Suppressor macrophage treated with lipopolysaccharide for 4 hours (primary cell): ENCODE data around the gene TSSK2.
"Not testable (repeated sequence)": the region's sequence is repeated elsewhere in the genome, so short reads cannot be mapped to it uniquely, and the experiment has no call there.

Experiments
- DNase-seq: peaks from one replicate; pipeline ENCODE4 v3.0.0-alpha.2; 2020

Gene TSSK2

DNA sequence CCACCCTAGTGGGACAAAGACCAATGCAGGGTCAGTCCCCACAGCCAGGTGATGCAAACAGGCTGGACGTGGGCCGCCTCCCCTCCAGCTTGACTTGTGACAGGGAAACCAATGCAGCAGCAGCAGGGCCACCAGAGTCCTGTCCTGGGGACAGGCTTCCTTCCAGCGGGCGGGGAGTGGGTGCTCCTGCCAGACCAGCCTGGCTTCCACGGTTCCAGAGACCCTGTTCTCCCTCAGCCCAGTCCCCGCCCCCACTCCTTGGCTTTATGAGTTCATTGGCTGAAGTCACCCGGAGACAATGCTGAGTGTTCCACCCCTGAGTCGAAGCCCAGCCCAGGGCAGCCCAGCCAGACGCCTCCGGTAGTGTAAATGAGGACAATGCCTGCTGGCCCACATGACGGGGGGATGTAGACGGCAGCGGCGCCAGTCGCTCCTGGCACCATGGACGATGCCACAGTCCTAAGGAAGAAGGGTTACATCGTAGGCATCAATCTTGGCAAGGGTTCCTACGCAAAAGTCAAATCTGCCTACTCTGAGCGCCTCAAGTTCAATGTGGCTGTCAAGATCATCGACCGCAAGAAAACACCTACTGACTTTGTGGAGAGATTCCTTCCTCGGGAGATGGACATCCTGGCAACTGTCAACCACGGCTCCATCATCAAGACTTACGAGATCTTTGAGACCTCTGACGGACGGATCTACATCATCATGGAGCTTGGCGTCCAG lies at the start of gene TSSK2:
TSSK2 (plus strand) TSS at position 350 of the 726 bp plus-strand sequence; CDS start at position 442, 92 bp downstream.
- DNase-seq: no peak

GRCh38 chr22:19081351-19081750 lies 49.8 kb upstream of the TSSK2 start:
- DNase-seq: no peak

GRCh38 chr22:19082101-19082500 lies 49.0 kb upstream of the TSSK2 start:
- DNase-seq: no peak

DNA sequence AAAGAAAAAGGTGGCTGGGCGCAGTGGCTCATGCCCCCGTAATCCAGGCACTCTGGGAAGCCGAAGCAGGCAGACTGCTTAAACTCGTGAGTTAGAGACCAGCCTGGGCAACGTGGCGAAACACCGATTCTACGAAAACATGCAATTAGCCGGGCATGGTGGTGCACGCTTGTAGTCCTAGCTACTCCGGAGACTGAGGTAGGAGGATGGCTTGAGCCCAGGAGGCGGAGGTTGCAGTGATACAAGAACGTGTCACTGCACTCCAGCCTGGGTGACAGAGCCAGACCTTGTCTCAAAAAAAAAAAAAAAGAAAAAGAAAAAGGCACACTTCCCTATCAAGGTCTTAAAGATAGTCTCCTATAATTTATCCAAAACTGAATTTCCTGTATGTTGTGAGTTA lies 48.3 kb upstream of the TSSK2 start:
- DNase-seq: no peak

DNA sequence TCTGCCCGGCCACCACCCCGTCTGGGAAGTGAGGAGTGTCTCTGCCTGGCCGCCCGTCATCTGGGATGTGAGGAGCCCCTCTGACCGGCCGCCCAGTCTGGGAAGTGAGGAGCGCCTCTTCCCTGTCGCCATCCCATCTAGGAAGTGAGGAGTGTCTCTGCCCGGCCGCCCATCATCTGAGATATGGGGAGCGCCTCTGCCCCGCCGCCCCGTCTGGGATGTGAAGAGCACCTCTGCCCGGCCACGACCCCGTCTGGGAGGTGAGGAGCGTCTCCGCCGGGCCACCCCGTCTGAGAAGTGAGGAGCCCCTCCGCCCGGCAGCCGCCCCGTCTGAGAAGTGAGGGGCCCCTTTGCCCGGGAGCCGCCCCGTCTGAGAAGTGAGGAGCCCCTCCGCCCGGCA lies 47.0 kb upstream of the TSSK2 start:
- DNase-seq: not testable (repeated sequence)

DNA sequence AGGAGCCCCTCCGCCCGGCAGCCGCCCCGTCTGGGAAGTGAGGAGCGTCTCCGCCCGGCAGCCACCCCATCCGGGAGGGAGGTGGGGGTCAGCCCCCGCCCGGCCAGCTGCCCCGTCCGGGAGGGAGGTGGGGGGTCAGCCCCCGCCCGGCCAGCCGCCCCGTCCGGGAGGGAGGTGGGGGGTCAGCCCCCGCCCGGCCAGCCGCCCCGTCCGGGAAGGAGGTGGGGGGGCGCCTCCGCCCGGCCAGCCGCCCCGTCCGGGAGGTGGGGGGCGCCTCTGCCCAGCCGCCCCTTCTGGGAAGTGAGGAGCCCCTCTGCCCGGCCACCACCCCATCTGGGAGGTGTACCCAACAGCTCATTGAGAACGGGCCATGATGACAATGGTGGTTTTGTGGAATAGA lies 46.5 kb upstream of the TSSK2 start:
- not testable (repeated sequence) for DNase-seq

DNA sequence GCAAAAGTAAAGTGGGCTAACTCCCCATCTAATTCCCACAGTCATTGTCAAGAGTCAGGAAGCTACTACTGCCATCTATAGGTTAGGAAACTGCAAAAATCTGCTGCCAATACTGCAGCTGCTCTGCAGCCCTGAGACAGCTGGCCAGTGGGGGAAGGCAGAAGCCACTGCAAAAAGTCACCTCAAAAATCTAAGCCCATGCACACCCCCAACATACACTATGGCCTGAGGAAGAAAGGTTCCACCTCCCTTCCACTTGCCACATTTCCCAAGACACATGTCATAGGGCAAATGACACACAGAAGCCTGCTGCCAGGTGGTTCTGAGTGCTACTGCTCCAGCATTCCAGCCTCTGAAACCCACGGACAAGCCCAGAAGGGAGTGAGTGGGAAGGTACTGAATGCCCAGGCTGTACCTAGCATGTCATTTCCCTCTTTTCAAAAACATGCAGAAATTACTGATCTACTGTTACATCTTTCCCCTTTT lies 45.8 kb upstream of the TSSK2 start:
- peak; percentile 39 for DNase-seq

GRCh38 chr22:19086417-19086816 lies 44.7 kb upstream of the TSSK2 start:
- DNase-seq: peak; percentile 46

DNA sequence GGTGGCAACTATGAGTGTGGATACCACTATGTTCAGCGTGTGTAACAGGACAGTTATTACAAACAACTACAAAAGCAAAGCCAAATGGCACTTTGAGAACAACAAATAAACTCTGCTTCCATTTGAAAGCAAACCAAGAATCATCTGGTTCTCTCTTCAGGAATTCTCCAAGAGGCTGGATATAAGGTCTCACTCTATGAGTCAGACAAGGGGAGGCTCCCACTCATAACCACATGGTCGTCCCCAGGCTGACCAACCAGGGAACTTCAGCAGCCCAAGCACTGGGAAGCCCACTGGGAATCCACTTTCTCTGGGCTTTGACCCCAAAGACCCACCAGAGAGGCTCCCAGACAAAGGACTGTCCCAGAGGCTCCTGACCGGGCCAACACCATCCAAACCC lies 44.2 kb upstream of the TSSK2 start:
- DNase-seq: peak; percentile 51

DNA sequence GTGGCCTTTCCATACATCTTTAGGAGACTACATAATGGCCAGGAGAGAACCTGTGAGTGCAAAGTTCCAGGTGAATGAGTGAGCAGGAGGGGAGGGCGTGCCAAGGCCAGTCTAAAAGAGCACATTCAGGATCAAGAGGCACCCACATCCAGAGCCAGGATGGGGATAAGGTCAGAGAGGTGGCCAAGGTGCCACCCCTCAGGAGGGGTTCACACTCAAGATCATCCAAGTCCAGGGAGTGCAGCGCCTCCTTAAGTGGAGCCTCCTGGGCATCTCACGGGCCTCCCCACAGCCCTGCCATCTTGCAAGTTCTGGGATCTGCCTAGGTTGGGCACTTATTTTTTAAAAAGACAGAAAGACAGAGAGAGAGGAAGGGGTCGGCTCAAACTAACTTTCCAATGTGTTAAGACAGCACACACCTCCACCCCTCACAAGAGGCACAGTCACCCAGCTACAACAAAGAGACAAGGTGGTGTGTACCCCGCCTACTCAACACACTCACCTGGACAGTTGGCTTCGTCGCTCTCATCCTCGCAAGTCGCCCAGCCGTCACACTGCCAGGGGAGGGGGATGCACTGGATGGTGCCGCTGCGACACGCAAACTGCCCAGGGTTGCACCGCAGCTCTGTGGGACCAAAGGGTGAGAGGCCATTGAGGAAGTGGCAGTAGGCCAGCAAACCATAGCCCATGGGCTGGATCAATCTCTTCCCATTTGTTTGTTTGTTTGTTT lies 42.1 kb upstream of the TSSK2 start:
- no peak for DNase-seq

DNA sequence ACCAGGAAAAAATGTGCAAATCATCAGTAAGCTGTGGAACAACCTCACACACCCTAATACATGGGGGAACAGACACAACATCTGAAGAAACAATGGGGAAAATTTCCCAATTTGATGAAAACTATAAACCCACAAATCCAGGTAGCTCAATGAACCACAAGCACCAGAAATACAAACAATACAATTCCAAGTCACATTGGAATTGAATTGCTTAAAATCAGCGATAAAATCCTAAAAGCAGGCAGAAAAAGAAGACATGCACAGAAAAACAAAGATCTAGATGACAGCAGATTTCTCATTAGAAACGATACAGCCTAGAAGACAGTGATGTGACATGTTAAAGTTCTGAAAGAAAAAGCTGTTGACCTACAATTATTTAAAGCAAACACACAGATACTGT lies 40.9 kb upstream of the TSSK2 start:
- no peak for DNase-seq

DNA sequence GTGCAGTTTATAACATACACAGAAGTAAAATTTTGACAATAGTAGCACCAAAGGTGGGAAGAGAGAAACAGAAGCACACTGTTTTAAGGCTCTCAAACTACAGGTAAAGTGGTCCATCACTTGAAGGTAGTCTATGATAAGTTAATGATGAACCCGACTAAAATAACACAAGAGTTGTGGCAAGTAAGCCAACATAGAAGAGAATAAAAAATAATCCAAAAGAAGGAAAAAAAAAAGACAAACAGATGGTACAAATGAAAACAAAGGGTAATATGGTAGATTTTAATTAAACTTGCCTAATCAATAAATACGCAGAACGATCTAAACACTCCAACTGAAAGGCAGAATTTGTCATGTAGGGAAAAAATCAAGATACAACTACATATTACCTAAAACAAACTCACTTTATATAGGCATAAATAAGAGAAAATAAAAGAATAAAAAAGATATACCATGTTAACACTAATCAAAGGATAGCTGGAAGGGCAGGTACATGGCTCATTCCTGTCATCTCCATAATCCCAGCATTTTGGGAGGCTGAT lies 40.5 kb upstream of the TSSK2 start:
- no peak for DNase-seq

DNA sequence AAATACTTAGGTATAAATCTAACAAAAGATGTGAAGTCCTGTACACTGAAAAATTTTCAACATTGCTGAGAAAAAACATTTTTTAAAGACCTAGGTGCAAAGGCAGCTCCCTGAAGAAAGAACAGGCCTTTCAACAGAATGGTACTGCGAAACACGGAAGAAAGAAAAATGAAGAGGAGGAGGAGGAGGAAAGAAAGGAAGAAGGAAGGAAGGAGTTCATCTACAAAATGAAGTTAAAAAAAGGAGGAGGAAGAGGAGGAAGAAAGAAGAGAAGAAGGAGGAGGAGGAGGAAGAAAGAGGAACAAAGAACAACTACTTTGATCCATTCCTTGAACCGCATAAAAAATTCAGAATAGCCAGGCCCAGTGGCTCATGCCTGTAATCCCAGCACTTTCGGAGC lies 38.4 kb upstream of the TSSK2 start:
- DNase-seq: no peak

DNA sequence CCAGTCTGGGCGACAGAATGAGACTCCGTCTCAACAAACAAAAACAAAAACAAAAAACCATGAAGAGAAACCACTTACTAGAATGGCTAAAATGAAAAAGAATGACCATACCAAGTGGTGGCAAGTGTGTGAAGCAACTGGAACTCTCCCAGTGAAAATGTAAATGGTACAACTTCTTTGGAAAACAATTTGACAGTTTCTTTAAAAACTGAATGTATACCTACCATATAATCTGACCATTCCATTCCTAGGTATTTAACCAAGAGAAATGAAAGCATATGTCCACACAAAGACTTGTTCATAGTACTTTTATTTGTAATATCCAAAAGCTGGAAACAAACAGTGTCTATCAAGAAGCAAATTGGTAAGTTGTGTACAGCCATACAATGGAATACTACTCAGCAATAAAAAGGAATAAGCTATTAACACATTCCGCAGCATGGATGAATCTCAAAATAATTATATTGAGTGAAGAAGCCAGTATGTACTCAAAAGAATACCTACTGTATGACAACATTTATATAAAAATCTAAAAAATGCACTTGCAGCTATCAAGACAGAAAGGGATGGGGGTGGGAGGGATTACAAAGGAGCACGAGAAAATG lies 36.6 kb upstream of the TSSK2 start:
- no peak for DNase-seq

- DNase-seq: no peak
These were observed 34.6 kb upstream of the TSSK2 start for GRCh38 chr22:19096555-19096954.

GRCh38 chr22:19097518-19097917 lies 33.6 kb upstream of the TSSK2 start:
- no peak for DNase-seq

GRCh38 chr22:19098157-19098556 lies 33.0 kb upstream of the TSSK2 start:
- DNase-seq: no peak

GRCh38 chr22:19103880-19104821 lies 27.0 kb upstream of the TSSK2 start:
- DNase-seq: no peak

- DNase-seq: no peak
These were observed 25.7 kb upstream of the TSSK2 start for GRCh38 chr22:19105456-19105855.

- DNase-seq: no peak
These were observed 25.0 kb upstream of the TSSK2 start for GRCh38 chr22:19105867-19106802.
